Ecto neural progenitor cell (in vitro differentiated cells): ENCODE data around the gene CD69.
"Not testable (repeated sequence)": the region's sequence is repeated elsewhere in the genome, so short reads cannot be mapped to it uniquely, and the experiment has no call there.

Experiments used
- DNase-seq: peaks from one replicate; pipeline ENCODE4 v3.0.0-alpha.2; 2018; ENCODE audit warnings: low spot score

The CD69 gene

GRCh38 chr12:9749640-9750039 lies 11.1 kb downstream of the CD69 start:
- no peak for DNase-seq

- no peak for DNase-seq
Measured at GRCh38 chr12:9745199-9745598, 15.5 kb downstream of the CD69 start.

DNA sequence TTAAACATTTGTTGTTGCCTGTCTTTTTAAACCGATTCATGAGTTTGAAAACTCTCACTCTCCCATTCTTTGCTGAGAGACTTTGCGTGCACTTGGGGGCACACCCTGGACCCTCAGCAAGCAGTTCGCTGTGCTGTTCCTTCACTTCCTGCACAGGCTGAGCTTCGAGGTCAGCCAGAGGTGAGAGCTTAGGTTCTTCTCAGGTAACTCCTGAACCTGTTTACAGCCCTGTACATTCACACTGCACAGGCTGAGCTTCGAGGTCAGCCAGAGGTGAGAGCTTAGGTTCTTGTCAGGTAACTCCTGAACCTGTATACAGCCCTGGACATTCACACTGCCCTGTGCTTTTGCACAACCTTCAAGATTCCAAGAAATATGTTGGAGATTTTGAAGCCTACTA lies 18.0 kb downstream of the CD69 start:
- no peak for DNase-seq

DNA sequence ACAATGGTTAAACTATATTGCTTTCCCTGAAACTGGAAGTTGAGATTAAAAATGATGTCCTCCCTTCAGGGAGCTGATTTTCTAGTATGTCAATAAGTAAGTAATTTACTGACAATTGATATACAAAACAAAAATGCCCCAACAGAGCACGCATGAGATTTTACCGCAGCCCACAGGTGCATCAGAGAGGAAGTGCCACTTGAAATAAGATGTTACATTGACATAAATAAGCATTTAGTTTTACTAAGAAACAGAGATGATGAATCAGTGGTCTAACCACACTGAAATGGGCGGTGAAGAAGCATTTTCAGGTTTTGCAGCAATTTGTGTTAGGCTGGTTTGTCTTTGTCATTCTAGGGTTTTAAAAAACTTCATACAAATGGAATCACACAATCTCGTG lies 19.0 kb downstream of the CD69 start:
- DNase-seq = no peak

GRCh38 chr12:9740106-9740750 lies 20.5 kb downstream of the CD69 start:
- no peak for DNase-seq

DNA sequence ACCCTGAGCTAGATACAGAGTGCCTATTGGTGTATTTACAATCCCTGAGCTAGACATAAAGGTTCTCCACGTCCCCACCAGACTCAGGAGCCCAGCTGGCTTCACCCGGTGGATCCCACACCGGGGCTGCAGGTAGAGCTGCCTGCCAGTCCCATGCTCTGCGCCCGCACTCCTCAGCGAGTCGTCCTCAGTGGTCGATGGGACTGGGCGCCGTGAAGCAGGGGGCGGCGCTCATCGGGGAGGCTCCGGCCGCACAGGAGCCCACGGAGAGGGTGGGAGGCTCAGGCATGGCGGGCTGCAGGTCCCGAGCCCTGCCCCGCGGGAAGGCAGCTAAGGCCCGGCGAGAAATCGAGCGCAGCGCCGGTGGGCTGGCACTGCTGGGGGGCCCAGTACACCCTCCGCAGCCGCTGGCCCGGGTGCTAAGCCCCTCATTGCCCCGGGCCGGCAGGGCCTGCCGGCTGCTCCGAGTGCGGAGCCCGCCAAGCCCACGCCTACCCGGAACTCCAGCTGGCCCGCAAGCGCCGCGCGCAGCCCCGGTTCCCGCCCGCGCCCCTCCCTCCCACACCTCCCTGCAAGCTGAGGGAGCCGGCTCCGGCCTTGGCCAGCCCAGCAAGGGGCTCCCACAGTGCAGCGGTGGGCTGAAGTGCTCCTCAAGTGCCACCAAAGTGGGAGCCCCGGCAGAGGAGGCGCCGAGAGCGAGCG lies 21.1 kb downstream of the CD69 start:
- not testable (repeated sequence) for DNase-seq

GRCh38 chr12:9738905-9739304 lies 21.8 kb downstream of the CD69 start:
- not testable (repeated sequence) for DNase-seq

DNA sequence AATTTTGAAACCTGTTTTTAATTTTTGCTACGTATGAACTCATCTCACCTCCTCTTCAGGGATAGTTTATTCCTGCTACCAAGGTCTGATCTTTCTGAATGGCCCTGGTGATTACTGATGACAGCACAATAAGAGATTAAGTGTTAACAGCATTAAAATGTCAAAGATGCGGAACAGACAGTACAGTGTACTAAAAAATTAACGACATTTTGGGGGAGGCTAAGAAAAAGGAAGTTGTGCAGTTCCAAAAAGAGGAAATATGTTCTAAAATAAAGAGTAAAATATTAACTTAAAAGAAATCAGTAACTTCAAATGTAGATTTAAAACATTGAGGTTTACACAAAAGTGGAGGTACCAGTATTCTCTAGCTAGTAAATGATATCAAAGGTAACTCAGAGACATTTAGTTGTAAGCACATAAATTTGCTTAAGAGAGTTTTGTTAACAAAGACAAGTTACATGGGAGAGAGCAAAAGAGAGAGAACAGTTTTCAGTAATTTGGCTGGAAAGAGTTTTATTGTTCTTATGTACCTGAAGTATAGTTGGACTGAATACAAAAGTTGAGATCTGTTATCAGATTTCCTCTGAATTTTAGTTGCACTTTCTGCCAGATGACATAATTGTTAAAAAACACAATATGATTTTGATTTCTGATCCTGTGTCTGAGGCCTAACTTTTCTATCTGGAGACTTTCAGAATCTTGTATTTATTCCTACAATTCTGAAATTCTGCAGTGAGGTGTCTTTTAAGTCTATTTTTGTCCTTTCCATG lies 23.6 kb downstream of the CD69 start:
- DNase-seq = no peak

- no peak for DNase-seq
Measured at GRCh38 chr12:9735601-9736000, 25.1 kb downstream of the CD69 start.

- no peak for DNase-seq
Measured at GRCh38 chr12:9732921-9733461, 27.7 kb downstream of the CD69 start, which contains the start of gene CLECL1. TSS of gene CLECL1 (minus strand) at chr12:9733097.

GRCh38 chr12:9731797-9732196 lies 28.9 kb downstream of the CD69 start:
- DNase-seq = no peak

DNA sequence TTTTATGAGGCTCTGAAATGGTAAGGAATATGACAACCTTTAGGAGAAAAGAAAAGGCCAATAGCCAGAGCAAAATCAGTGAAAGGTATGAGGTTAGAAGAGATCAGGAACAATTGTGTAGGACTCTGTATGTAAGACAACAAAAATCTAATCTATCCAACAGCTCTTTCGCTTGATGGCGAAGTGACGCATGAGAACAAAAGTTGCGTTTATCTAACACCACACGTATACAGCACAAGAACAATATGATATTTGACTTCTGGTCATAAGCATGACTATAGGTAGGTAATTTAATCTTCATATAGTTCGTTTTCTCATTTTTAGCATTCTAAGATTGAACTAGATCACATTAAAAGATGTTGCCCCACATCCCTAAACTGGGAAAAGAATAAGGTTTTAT lies 29.3 kb downstream of the CD69 start:
- DNase-seq = no peak

DNA sequence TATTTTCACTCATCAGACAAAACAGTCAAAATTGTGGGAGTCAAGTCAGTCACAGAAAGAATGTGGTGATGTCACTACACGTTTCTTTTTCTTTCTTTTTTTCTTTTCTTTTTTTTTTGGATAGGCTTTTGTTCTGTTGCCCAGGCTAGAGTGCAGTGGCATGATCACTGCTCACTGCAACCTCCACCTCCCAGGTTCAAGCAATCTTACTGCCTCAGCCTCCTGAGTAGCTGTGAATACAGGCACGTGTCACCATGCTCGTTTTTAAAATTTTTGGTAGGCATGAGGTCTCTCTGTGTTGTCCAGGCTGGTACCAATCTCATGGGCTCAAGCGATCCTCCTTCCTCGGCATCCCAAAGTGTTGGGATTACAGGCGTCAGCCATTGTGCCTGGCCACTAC lies 30.1 kb downstream of the CD69 start:
- no peak for DNase-seq

DNA sequence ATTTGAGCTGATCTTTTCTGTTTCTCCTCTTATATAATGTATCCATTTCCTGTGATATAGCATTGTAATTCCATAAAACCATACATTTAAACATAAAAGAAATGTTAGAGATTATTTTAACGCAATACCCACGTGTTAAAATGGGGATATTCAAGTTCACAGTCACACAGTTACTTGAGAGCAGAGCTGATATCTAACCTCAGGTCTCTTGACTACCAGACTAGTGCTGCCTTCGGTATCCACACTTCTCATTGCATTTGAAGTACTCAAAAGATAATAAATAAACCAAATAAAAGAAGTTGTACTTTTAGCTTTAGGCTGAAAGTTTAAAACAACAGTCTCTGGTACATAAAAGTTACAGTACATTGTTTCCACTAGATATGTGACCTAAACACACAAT lies 30.7 kb downstream of the CD69 start:
- DNase-seq = no peak

DNA sequence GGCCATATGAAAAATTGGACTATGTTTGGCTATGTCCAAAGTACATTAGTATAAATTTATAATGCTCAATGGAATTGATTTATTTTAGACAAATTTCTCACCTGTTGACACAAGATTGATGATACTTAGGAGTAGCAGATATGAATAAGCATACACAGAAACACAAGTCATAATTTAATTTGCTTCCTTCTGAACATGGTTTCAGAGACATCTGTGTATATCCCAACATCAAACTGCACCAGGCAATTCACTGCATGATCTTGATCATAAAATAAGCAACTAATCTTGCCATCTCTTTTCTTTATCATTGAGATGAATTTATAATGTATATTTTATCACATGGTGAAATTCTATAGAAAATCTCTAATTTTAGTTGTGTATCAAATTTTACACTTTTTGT lies 31.6 kb downstream of the CD69 start:
- DNase-seq = no peak

- DNase-seq = no peak
Measured at GRCh38 chr12:9727813-9728212, 32.9 kb downstream of the CD69 start.

- no peak for DNase-seq
Measured at GRCh38 chr12:9725213-9725870, 35.4 kb downstream of the CD69 start.

DNA sequence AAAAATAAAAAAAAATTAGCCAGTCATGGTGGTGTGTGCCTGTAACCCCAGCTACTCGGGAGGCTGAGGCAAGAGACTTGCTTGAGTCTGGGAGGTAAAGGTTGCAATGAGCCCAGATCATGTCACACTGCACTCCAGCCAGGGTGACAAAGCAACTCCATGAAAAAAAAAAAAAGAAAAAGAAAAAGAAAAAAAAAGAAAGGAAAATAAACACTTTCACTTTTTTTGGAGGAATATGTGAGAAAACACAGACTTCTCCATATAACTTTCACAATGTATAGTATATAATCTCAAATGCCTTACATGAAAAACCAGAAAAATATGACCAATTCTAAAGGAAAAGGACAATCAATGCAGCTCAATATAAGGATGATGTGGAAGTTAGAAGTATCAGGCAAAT lies 36.7 kb downstream of the CD69 start:
- no peak for DNase-seq

- DNase-seq = no peak
Measured at GRCh38 chr12:9721394-9722092, 39.2 kb downstream of the CD69 start.

- no peak for DNase-seq
Measured at GRCh38 chr12:9719790-9720189, 40.9 kb downstream of the CD69 start.

DNA sequence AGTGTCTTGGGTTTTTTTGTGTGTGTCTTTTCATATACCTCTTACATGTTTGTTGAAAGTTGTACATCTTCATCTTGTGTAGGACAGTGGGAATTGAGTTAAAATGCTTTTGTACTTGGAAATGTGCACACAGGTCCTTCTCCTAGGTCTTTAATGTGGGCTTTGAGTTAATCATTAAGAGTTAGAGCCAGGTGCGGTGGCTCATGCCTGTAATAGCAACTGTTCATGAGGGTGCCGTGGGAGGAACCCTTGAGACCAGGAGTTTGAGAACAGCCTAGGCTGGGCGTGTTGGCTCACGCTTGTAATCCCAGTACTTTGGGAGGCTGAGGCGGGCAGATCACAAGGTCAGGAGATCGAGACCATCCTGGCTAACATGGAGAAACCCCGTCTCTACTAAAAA lies 41.7 kb downstream of the CD69 start:
- DNase-seq = no peak
